GM10266 (cell line): ENCODE results near the gene CGNL1.

ENCODE experiments used
- DNase-seq: peaks from one replicate; pipeline ENCODE4 v3.0.0; 2012; ENCODE audit errors: extremely low spot score
- TF ChIP-seq, protein P1 (sequence below): IDR thresholded peaks from 2 replicates; pipeline ENCODE4 v1.5.1; 2012; ENCODE audit warnings: mild to moderate bottlenecking, low read depth; ENCODE audit not compliant: control insufficient read depth, insufficient read depth; ENCODE audit errors: missing control alignments

The CGNL1 gene

DNA sequence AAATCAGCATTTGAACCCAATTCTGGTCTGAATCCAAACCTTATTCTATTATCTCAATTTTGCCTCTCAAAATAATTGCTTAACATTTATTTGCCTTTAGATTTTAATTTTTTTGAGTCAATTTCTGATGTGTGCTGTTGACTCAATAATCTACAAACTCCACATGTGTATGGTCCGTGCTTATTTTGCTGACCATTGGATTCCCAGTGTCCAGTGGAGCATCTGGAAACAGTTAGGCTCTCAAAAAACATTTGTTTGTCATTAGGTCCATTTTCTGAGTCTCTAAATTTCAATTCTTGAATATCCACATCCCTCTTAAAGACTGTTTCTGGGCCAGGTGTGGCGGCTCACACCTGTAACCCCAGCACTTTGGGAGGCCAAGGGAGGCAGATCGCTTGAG, 196.2 kb downstream of the CGNL1 start:
- TF ChIP-seq, protein P1, sequence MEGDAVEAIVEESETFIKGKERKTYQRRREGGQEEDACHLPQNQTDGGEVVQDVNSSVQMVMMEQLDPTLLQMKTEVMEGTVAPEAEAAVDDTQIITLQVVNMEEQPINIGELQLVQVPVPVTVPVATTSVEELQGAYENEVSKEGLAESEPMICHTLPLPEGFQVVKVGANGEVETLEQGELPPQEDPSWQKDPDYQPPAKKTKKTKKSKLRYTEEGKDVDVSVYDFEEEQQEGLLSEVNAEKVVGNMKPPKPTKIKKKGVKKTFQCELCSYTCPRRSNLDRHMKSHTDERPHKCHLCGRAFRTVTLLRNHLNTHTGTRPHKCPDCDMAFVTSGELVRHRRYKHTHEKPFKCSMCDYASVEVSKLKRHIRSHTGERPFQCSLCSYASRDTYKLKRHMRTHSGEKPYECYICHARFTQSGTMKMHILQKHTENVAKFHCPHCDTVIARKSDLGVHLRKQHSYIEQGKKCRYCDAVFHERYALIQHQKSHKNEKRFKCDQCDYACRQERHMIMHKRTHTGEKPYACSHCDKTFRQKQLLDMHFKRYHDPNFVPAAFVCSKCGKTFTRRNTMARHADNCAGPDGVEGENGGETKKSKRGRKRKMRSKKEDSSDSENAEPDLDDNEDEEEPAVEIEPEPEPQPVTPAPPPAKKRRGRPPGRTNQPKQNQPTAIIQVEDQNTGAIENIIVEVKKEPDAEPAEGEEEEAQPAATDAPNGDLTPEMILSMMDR, result no peak
- DNase-seq, result no peak

DNA sequence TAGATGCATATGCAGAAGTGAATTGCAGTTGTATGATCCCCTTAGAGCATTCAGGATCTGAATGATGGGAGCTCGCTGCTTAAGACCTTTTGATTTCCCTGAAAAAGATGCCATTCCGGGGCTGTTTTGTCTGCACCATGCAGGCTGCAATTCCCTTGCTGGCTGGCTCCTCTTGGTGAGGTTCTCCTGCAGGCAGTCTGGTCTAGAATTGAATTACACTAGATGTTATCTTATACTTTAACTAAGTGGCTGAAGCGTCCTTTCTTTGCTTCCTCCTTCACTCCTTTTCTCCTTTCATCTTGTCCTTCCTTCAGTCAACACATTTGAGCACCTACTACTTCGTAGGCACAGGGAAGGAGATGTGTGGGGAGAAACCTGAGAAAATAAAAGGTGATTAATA, 196.8 kb downstream of the CGNL1 start:
- DNase-seq, result no peak
- TF ChIP-seq, protein P1, result no peak

DNA sequence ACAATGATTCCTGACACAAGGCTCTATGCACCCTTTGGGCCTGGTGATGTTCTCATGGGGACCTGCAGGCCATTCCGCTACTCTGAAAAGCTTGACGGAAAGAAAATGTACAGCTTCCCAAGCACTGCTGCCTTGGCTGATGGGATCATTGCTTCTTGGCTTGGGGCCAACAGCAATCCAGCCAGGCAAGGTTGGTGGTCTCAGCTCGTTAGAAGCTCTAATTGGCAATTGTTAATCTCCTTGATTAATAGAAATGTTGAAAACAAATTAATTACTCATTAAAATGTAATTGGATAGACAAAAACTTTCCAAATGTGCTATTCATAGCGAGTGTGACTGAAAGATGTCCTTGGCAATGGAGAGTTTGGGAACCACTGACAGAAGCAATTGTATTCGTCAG, 199.1 kb downstream of the CGNL1 start:
- TF ChIP-seq, protein P1, result no peak
- DNase-seq, result no peak

DNA sequence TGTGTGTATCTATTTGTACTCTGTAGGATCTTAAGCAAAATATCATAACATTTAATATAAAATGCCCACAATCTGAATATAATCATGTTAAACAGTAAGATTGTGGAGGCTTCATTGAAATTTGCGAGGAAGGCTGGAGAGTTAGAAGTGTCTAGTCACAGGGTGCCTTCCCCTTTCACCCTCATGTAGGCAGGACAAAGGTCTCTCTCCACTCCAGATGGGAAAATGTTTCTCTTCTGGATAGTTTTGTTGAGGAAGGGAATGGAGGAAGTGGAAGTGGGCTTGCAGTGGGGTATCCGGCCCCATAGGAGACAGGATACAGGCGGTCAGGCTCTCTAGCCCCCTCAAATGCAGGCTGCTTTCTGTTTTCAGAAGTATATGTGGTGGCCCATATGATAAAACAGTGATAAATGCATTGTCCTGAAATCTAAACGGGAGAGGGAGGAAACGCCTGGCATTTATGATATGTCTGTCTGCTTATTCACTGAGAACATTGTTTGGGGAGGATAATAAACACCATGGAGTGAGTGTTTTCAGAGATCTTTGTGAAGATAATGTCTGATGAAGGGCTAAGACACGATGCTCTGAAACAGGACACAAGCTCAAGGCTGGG, 202.1 kb downstream of the CGNL1 start:
- TF ChIP-seq, protein P1, result no peak
- DNase-seq, result no peak

DNA sequence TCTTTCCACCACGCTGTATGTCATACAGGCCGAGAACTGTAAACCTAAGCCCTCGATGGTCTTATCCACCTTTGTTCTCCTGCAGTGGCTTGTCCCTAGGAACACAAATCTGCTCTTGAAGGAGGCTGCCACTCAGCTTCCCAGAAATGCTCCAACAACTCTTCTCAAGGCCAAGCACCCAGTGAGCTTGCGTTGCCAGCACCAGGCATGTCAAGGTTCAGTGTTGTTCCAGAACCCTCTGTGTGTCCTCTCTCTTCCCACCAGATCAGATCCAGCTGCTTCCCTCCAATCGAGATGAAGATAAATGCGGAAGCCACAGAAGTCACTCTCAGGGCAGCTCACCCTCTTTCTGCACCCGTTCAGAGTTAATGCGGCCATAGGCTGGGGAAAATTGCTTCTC, 204.1 kb downstream of the CGNL1 start:
- DNase-seq, result no peak
- TF ChIP-seq, protein P1, result no peak

DNA sequence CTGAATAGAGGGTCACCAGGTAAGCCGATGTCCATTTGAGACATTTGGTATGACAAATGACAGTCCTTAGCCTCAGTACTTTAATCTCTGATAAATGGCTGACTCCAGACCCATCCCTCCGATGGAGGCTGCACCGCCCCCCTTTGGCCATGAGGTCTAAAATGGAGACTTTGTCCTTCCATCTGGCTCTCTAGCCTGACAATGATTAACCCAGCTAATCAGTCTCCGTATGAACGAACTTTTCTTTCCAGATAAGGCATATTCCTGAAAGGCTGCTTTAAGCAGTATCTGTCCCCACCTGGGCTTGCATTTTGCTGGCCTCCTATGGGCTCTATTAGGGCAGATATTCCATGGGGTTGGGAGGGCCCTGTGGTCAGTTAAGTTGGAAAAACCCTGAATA, 204.6 kb downstream of the CGNL1 start:
- TF ChIP-seq, protein P1, result no peak
- no peak for DNase-seq

DNA sequence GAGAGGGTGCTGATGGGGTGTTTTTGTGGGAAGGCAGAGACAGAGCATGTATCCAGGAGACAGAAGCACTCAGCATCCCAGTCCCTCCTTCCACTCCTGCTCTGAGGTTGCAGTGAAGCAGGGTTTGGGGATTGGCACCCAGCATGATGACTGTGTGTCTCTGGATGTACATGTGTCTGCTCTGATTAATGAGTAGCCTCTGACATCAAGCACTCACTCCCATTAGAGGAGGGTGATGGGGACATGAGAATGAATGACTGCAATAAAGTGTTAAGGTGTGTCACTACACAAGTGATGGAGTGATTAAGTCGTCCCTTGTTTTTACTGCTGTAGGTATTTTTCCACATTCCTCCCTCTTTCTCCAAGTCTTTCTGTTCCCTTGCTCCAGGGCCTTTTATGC, 205.8 kb downstream of the CGNL1 start:
- DNase-seq, result no peak
- TF ChIP-seq, protein P1, result no peak
